Cardiac fibroblast (primary cell): Measurements from ENCODE around the gene RERE.
"Not testable (repeated sequence)": the region's sequence is repeated elsewhere in the genome, so short reads cannot be mapped to it uniquely, and the experiment has no call there.

Experiments
- DNase-seq, 2 donors: peaks; one replicate each; pipeline versions ENCODE4 v3.0.0 to v3.0.0-alpha.2; 2010; ENCODE audit warnings: low read depth in 2 of 2
- H3K4me3 ChIP-seq, 2 donors: replicated peaks in 1 of 2; 1 replicate in 1 of 2; 2 replicates in 1 of 2; pipeline ENCODE4 v1.5.1; 2011; ENCODE audit warnings: low read depth in 2 of 2, low read length in 2 of 2, mild to moderate bottlenecking in 2 of 2, moderate library complexity in 1 of 2
- CTCF ChIP-seq: IDR thresholded peaks from one replicate; pipeline ENCODE4 v1.5.1; 2011; ENCODE audit warnings: low read depth, mild to moderate bottlenecking, low read length, inconsistent platforms

RERE gene

GRCh38 chr1:8733484-8733883 lies 84.0 kb downstream of the RERE start:
- no peak for DNase-seq
- no peak for TF ChIP-seq CTCF
- H3K4me3 ChIP-seq: no peak overlapping the region

GRCh38 chr1:8731162-8731561 lies 86.3 kb downstream of the RERE start:
- no peak for DNase-seq
- no peak for TF ChIP-seq CTCF
- H3K4me3 ChIP-seq: no peak overlapping the region

- no peak overlapping the region for H3K4me3 ChIP-seq
- TF ChIP-seq CTCF: no peak
- no peak for DNase-seq
These were observed 89.0 kb downstream of the RERE start for GRCh38 chr1:8728464-8728863.

- TF ChIP-seq CTCF: no peak
- H3K4me3 ChIP-seq: no peak overlapping the region
- DNase-seq: peak in 1 of 2 donors; percentile 60
These were observed 89.6 kb downstream of the RERE start for GRCh38 chr1:8727809-8728213.

- H3K4me3 ChIP-seq, DNase-seq: not testable (repeated sequence)
These were observed 90.1 kb downstream of the RERE start for GRCh38 chr1:8727316-8727715.

GRCh38 chr1:8726801-8727186 lies 90.6 kb downstream of the RERE start:
- DNase-seq, H3K4me3 ChIP-seq: not testable (repeated sequence)

- no peak for DNase-seq
- H3K4me3 ChIP-seq: no peak overlapping the region
- TF ChIP-seq CTCF: no peak
These were observed 94.4 kb downstream of the RERE start for GRCh38 chr1:8723010-8723409.

GRCh38 chr1:8722366-8722765 lies 95.1 kb downstream of the RERE start:
- no peak overlapping the region for H3K4me3 ChIP-seq
- TF ChIP-seq CTCF: no peak
- DNase-seq: no peak
